ENCODE results near the gene TBC1D17. TPM values are rescaled to one million over a fixed set of nuclear protein-coding genes. Genes with fewer than 3 reads are reported as not detected.

Gene TBC1D17
- total and polyA plus RNA-seq, 9 donors = 23.1 to 77.5 (median 49.8) TPM

DNA sequence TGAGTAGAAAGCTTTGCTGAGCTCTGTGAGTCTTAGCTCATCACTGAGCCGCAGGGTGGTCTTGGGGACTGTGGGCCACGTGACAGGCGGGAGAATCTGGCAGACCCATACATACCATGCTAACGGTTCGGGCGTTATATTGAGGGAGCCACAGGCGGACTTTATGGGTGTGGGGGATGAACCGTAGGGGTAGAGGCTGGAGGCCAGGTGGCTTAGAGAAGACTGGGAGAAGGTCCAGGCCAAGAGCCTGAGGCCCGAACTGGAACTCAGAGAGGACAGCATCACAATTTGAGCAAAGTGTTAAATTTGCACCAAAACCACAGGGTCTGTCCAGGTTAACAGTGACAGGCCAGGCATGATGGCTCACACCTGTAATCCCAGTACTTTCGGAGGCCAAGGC, 36.2 kb downstream of the TBC1D17 start:
- peaks cover 9% of the 10 kb centered on the region for H3K4me1 ChIP-seq (ENCODE audit: insufficient read depth)
- no peak for DNase-seq
- H3K27me3 ChIP-seq = no peaks in the 10 kb centered on the region
- intact Hi-C loops (cut with DNase I) = no loop called here
- WGBS, 3 donors = 40 to 49% (median 44%) methylated on average over 10 of the region's 10 CpGs
- H3K36me3 ChIP-seq = no peaks in the 10 kb centered on the region
- no peaks in the 10 kb centered on the region for H3K9me3 ChIP-seq
- no peak overlapping the region for H3K27ac ChIP-seq
- no peak overlapping the region for H3K4me3 ChIP-seq
- no peak for TF ChIP-seq POLR2A (IDR thresholded peaks at IDR 0.05)
- no peak for TF ChIP-seq EP300 (IDR thresholded peaks at IDR 0.05)
- TF ChIP-seq, protein P1, sequence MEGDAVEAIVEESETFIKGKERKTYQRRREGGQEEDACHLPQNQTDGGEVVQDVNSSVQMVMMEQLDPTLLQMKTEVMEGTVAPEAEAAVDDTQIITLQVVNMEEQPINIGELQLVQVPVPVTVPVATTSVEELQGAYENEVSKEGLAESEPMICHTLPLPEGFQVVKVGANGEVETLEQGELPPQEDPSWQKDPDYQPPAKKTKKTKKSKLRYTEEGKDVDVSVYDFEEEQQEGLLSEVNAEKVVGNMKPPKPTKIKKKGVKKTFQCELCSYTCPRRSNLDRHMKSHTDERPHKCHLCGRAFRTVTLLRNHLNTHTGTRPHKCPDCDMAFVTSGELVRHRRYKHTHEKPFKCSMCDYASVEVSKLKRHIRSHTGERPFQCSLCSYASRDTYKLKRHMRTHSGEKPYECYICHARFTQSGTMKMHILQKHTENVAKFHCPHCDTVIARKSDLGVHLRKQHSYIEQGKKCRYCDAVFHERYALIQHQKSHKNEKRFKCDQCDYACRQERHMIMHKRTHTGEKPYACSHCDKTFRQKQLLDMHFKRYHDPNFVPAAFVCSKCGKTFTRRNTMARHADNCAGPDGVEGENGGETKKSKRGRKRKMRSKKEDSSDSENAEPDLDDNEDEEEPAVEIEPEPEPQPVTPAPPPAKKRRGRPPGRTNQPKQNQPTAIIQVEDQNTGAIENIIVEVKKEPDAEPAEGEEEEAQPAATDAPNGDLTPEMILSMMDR (IDR thresholded peaks at IDR 0.05) = no peak

DNA sequence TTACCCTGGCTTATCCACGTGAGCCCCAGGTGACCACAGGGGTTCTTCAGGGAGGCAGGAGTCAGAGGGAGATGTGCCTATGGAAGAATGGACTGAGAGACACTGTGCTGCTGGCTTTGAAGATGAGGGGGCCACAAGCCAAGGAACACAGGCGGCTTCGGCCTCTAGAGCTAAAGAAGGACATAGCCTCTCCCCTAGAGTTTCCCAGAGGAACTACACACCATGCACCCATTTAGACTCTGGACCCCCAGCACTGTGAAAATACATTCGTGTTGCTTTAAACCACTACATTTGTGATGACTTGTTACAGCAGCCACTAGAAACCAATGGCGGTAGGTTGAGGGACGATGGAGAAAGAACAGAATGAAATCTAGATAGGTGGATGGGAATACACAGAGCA, 37.8 kb downstream of the TBC1D17 start:
- Histone ChIP-seq H3K36me3 (no peaks in the 10 kb centered on the region), H3K9me3 (no peaks in the 10 kb centered on the region), H3K4me3 (no peak overlapping the region), H3K4me1 (ENCODE audit: insufficient read depth) (peaks cover 9% of the 10 kb centered on the region), H3K27me3 (no peaks in the 10 kb centered on the region), H3K27ac (no peak overlapping the region)
- 94 to 96% (median 94%) methylated on average over 6 of the region's 6 CpGs for WGBS, 3 donors
- intact Hi-C loops (cut with DNase I) = no loop called here
- TF ChIP-seq EP300 (IDR thresholded peaks at IDR 0.05) (no peak), POLR2A (IDR thresholded peaks at IDR 0.05) (no peak)
- TF ChIP-seq, protein P1 (IDR thresholded peaks at IDR 0.05) = no peak
- DNase-seq = no peak

DNA sequence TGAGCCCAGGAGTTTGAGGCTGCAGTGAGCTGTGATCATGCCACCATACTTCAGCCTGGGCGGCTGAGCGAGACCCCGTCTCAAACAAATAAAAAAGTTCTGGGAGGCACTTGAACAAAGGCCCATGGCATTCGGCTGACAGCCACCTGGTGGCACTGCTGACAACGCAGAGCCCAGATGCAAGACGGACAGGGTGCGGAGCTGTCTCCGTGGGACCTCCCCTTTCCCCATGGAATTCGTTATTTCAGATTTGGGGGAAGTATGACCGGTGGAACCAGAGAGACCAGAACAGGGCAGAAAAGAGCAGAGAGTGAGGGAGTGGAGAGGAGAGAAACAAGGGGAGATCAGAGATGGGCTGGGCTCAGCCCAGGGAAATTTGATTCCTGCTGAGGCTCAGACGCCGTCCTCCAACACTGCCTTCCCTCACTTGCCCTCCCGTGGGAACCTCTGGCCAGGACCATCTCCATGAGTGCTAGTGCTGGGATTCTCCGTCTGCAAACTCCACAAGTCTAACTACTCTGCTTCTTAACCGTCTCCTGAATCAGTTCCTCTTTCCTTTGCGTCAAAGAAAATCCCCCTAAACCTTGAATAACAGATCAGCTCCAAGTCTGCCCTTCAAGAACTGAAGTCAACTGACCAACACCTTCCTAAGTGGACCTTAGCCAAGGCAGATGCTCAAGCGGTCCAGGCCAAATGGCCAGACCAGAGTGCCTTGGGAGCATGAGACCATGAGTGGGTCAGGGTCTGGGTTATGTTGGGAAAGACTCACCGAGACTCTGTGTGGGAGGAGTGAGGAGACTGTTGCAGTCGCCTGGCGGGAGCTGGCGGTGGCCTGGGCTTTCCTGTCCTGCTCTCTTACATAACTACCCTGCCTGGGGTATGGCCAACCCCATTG, 39.6 kb downstream of the TBC1D17 start:
- TF ChIP-seq, protein P1 (IDR thresholded peaks at IDR 0.05) = no peak
- TF ChIP-seq EP300 (IDR thresholded peaks at IDR 0.05) (no peak), POLR2A (IDR thresholded peaks at IDR 0.05) (no peak)
- H3K4me1 ChIP-seq (ENCODE audit: insufficient read depth) = peaks cover 9% of the 10 kb centered on the region
- H3K9me3 ChIP-seq = no peaks in the 10 kb centered on the region
- no peaks in the 10 kb centered on the region for H3K36me3 ChIP-seq
- H3K4me3 ChIP-seq = no peak overlapping the region
- 85 to 87% (median 85%) methylated on average over 21 of the region's 21 CpGs for WGBS, 3 donors
- no peak for DNase-seq
- intact Hi-C loops (cut with DNase I) = no loop called here
- H3K27ac ChIP-seq = no peak overlapping the region
- H3K27me3 ChIP-seq = no peaks in the 10 kb centered on the region

DNA sequence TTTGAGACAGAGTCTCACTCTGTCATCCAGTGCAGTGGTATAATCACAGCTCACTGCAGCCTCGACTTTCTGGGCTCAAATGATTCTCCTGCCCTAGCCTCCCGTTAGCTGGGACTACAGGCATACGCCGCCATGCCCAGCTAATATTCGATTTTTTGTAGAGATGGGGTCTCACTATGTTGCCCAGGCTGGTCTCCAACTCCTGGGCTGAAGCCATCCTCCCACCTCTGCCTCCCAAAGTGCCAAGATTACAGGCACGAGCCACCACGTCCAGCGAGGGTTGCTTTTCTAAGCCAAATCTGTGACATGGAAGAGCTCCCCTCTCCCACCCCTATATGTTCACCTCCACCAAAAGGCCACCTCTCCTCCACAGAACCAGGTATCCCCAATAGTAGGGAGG, 40.6 kb downstream of the TBC1D17 start:
- H3K9me3 ChIP-seq = no peaks in the 10 kb centered on the region
- TF ChIP-seq, protein P1 (IDR thresholded peaks at IDR 0.05) = no peak
- TF ChIP-seq EP300 (IDR thresholded peaks at IDR 0.05) (no peak), POLR2A (IDR thresholded peaks at IDR 0.05) (no peak)
- no peaks in the 10 kb centered on the region for H3K36me3 ChIP-seq
- intact Hi-C loops (cut with DNase I) = no loop called here
- no peak overlapping the region for H3K4me3 ChIP-seq
- WGBS, 3 donors = 90 to 93% (median 92%) methylated on average over 8 of the region's 8 CpGs
- peaks cover 5% of the 10 kb centered on the region for H3K4me1 ChIP-seq (ENCODE audit: insufficient read depth)
- no peaks in the 10 kb centered on the region for H3K27me3 ChIP-seq
- DNase-seq = no peak
- no peak overlapping the region for H3K27ac ChIP-seq
